GM19240 (cell line): ENCODE results near the gene ZRANB1.

ENCODE experiments used
- DNase-seq: peaks from one replicate; pipeline ENCODE4 v3.0.0; 2011; ENCODE audit warnings: low spot score; ENCODE audit not compliant: insufficient read length

Gene ZRANB1

GRCh38 chr10:125004571-125005311 lies 62.8 kb downstream of the ZRANB1 start:
- DNase-seq = no peak

- no peak for DNase-seq
Measured at GRCh38 chr10:125005312-125006187, 63.6 kb downstream of the ZRANB1 start.

- DNase-seq = no peak
Measured at GRCh38 chr10:125006188-125006680, 64.3 kb downstream of the ZRANB1 start.

- DNase-seq = no peak
Measured at GRCh38 chr10:125006921-125007426, 65.1 kb downstream of the ZRANB1 start.

- DNase-seq = no peak
Measured at GRCh38 chr10:125007436-125007835, 65.5 kb downstream of the ZRANB1 start.

- DNase-seq = no peak
Measured at GRCh38 chr10:125008689-125009638, 67.0 kb downstream of the ZRANB1 start.

GRCh38 chr10:125009661-125010161 lies 67.8 kb downstream of the ZRANB1 start:
- DNase-seq = no peak

- no peak for DNase-seq
Measured at GRCh38 chr10:125010362-125010761, 68.4 kb downstream of the ZRANB1 start.

- no peak for DNase-seq
Measured at GRCh38 chr10:125011171-125011925, 69.4 kb downstream of the ZRANB1 start.

- no peak for DNase-seq
Measured at GRCh38 chr10:125011926-125012705, 70.2 kb downstream of the ZRANB1 start.

GRCh38 chr10:125012851-125013528 lies 71.1 kb downstream of the ZRANB1 start:
- no peak for DNase-seq

GRCh38 chr10:125013529-125013872 lies 71.6 kb downstream of the ZRANB1 start:
- DNase-seq = no peak

GRCh38 chr10:125014086-125014830 lies 72.3 kb downstream of the ZRANB1 start:
- no peak for DNase-seq

- DNase-seq = no peak
Measured at GRCh38 chr10:125014836-125015355, 73.0 kb downstream of the ZRANB1 start.

- DNase-seq = no peak
Measured at GRCh38 chr10:125015356-125015944, 73.5 kb downstream of the ZRANB1 start.

- no peak for DNase-seq
Measured at GRCh38 chr10:125016123-125016522, 74.2 kb downstream of the ZRANB1 start.

GRCh38 chr10:125016611-125017202 lies 74.8 kb downstream of the ZRANB1 start:
- DNase-seq = no peak
